ENCODE results near the gene FOSL2.
A peak's percentile ranks its signal among the peaks of the same experiment; 100 is the strongest.

FOSL2 gene

GRCh38 chr2:28447943-28448792 is 55.5 kb downstream of the FOSL2 start:
- DNase-seq (ENCODE audit: low spot score) = no peak
- no peak for TF ChIP-seq CTCF (IDR thresholded peaks at IDR 0.05; ENCODE audit: extremely low read depth, insufficient read depth, missing control alignments)
- in situ Hi-C loops (cut with MboI; ENCODE audit: low pct_unique_long_range_greater_than_20kb, low sequenced_read_pairs, unreplicated experiment) = no loop called here

GRCh38 chr2:28448793-28449100 is 56.1 kb downstream of the FOSL2 start:
- in situ Hi-C loops (cut with MboI; ENCODE audit: low pct_unique_long_range_greater_than_20kb, low sequenced_read_pairs, unreplicated experiment) = no loop called here
- TF ChIP-seq CTCF (IDR thresholded peaks at IDR 0.05; ENCODE audit: extremely low read depth, insufficient read depth, missing control alignments) = no peak
- no peak for DNase-seq (ENCODE audit: low spot score)

- in situ Hi-C loops (cut with MboI; ENCODE audit: low pct_unique_long_range_greater_than_20kb, low sequenced_read_pairs, unreplicated experiment) = no loop called here
- TF ChIP-seq CTCF (IDR thresholded peaks at IDR 0.05; ENCODE audit: extremely low read depth, insufficient read depth, missing control alignments) = no peak
- DNase-seq (ENCODE audit: low spot score) = no peak
Measured at GRCh38 chr2:28449126-28449487, 56.4 kb downstream of the FOSL2 start.

GRCh38 chr2:28449488-28450395 is 57.1 kb downstream of the FOSL2 start:
- no peak for TF ChIP-seq CTCF (IDR thresholded peaks at IDR 0.05; ENCODE audit: extremely low read depth, insufficient read depth, missing control alignments)
- in situ Hi-C loops (cut with MboI; ENCODE audit: low pct_unique_long_range_greater_than_20kb, low sequenced_read_pairs, unreplicated experiment) = no loop called here
- DNase-seq (ENCODE audit: low spot score) = peak; percentile 54

- DNase-seq (ENCODE audit: low spot score) = no peak
- TF ChIP-seq CTCF (IDR thresholded peaks at IDR 0.05; ENCODE audit: extremely low read depth, insufficient read depth, missing control alignments) = no peak
- in situ Hi-C loops (cut with MboI; ENCODE audit: low pct_unique_long_range_greater_than_20kb, low sequenced_read_pairs, unreplicated experiment) = no loop called here
Measured at GRCh38 chr2:28450901-28451565, 58.4 kb downstream of the FOSL2 start.

GRCh38 chr2:28451793-28452533 is 59.3 kb downstream of the FOSL2 start:
- in situ Hi-C loops (cut with MboI; ENCODE audit: low pct_unique_long_range_greater_than_20kb, low sequenced_read_pairs, unreplicated experiment) = no loop called here
- TF ChIP-seq CTCF (IDR thresholded peaks at IDR 0.05; ENCODE audit: extremely low read depth, insufficient read depth, missing control alignments) = no peak
- DNase-seq (ENCODE audit: low spot score) = no peak

Measured in GM13977 (cell line).